C4-2B (cell line): ENCODE results near the gene HTT.

Source experiments
- CTCF ChIP-seq: fragments of 450-650 bp; conservative IDR thresholded peaks from 2 replicates; pipeline ENCODE4 v1.5.1; 2017; ENCODE audit warnings: mild to moderate bottlenecking
- ZFX ChIP-seq: fragments of 450-650 bp; IDR thresholded peaks from 2 replicates; pipeline ENCODE4 v1.6.1; 2017

- TF ChIP-seq CTCF (no peak), ZFX (no peak)
Measured at GRCh38 chr4:3070709-3071500, 3.6 kb upstream of the HTT start.
